GM12878 (cell line): ENCODE results near the gene RIPK4. TPM values are rescaled to one million over a fixed set of nuclear protein-coding genes. Genes with fewer than 3 reads are reported as not detected.

Experiments used
- ATAC-seq: fragments of 200-7000 bp; cut with Tn5 transposase; 3 replicates; pipeline ENCODE4 v1.9.1; 2020; ENCODE audit warnings: mild to moderate bottlenecking, moderate library complexity
- BruUV-seq: library from RNA; stranded (reverse); fragments of 400-500 nt; replicated peaks from 2 replicates; lab custom pipeline; 2021; lab: Mats Ljungman, UMichigan
- CTCF ChIA-PET: fragments of 300-600 bp; sonication (Branson Sonifier 250); formaldehyde crosslinking; extraction: SDS; loops from one replicate; lab custom pipeline; 2021; ENCODE audit warnings: inconsistent platforms; lab: Yijun Ruan, JAX
- POLR2A ChIA-PET: fragments of 350-600 bp; formaldehyde crosslinking; extraction: SDS; loops from one replicate; lab custom pipeline; 2021; ENCODE audit warnings: inconsistent platforms; lab: Charles Lee
- RAD21 ChIA-PET: fragments of 300-600 bp; sonication (Branson Sonifier 250); formaldehyde crosslinking; loops from one replicate; lab custom pipeline; 2023; ENCODE audit warnings: antibody characterized with exemption; ENCODE audit not compliant: unreplicated experiment; lab: Charles Lee
- SMC1A ChIA-PET: fragments of 300-600 bp; sonication (Branson Sonifier 250); formaldehyde crosslinking; loops from one replicate; lab custom pipeline; 2023; ENCODE audit not compliant: unreplicated experiment, uncharacterized antibody; lab: Charles Lee
- DNase-seq: peaks from one replicate; pipeline ENCODE4 v3.0.0-alpha.2; 2011; ENCODE audit warnings: low read depth, low spot score
- FAIRE-seq: peaks from 3 replicates; lab custom pipeline; 2011; peaks lifted over from hg19 to GRCh38; lab: Jason Lieb, UNC
- H2AFZ ChIP-seq: 2 replicates; pipeline ENCODE4 v1.6.0; 2011; ENCODE audit warnings: low read depth, low read length, control low read depth; ENCODE audit not compliant: control insufficient read depth
- H3K27ac ChIP-seq: 2 replicates; pipeline ENCODE4 v1.5.1; 2011; ENCODE audit warnings: control low read depth; ENCODE audit not compliant: control insufficient read depth, insufficient read depth
- H3K27me3 ChIP-seq, 2 experiments: replicated peaks in 1 of 2; 2 replicates each; pipeline versions ENCODE4 v1.6.0 to v1.6.1; 2011; ENCODE audit warnings: low read length in 1 of 2; ENCODE audit not compliant: control insufficient read depth in 2 of 2, insufficient read depth in 2 of 2
- H3K36me3 ChIP-seq, 2 experiments: 2 replicates each; pipeline ENCODE4 v1.5.1; 2011; ENCODE audit warnings: low read length in 1 of 2; ENCODE audit not compliant: control insufficient read depth in 2 of 2, insufficient read depth in 2 of 2
- H3K4me1 ChIP-seq: 2 replicates; pipeline ENCODE4 v1.6.1; 2011; ENCODE audit warnings: mild to moderate bottlenecking, low read length, moderate library complexity, mixed read lengths; ENCODE audit not compliant: control insufficient read depth, insufficient read depth
- H3K4me2 ChIP-seq: 2 replicates; pipeline ENCODE4 v1.6.0; 2011; ENCODE audit warnings: control low read depth; ENCODE audit not compliant: control insufficient read depth, insufficient read depth
- H3K4me3 ChIP-seq: fragments of 200-600 bp; sonication (generic); 2 replicates; pipeline ENCODE4 v1.5.1; 2016
- H3K79me2 ChIP-seq: 2 replicates; pipeline ENCODE4 v1.6.0; 2011; ENCODE audit warnings: low read length; ENCODE audit not compliant: control insufficient read depth, insufficient read depth
- H3K9ac ChIP-seq: 2 replicates; pipeline ENCODE4 v1.8.0; 2011; ENCODE audit warnings: low read length, control low read depth, mixed read lengths; ENCODE audit not compliant: control insufficient read depth, insufficient read depth
- H3K9me3 ChIP-seq: replicated peaks from 3 replicates; pipeline ENCODE4 v1.5.1; 2011; ENCODE audit warnings: mild to moderate bottlenecking, low read length; ENCODE audit not compliant: control insufficient read depth, insufficient read depth
- H4K20me1 ChIP-seq: 2 replicates; pipeline ENCODE4 v1.6.0; 2011; ENCODE audit not compliant: control insufficient read depth, insufficient read depth
- ATF2 ChIP-seq: IDR thresholded peaks from 2 replicates; pipeline ENCODE4 v1.6.1; 2012; ENCODE audit warnings: low read length, inconsistent platforms
- CREB1 ChIP-seq: IDR thresholded peaks from 2 replicates; pipeline ENCODE4 v1.6.1; 2012; ENCODE audit warnings: low read depth, mild to moderate bottlenecking, inconsistent platforms
- E2F8 ChIP-seq: fragments of 450-650 bp; IDR thresholded peaks from 2 replicates; pipeline ENCODE4 v1.6.1; 2018; ENCODE audit warnings: mild to moderate bottlenecking, low read depth, moderate library complexity; ENCODE audit not compliant: partially characterized antibody
- FOXM1 ChIP-seq: IDR thresholded peaks from 2 replicates; pipeline ENCODE4 v1.6.1; 2012; ENCODE audit warnings: low read depth, mild to moderate bottlenecking, inconsistent platforms, low read length, moderate library complexity
- HDGF ChIP-seq: fragments of 450-650 bp; IDR thresholded peaks from 2 replicates; pipeline ENCODE4 v1.6.1; 2016; ENCODE audit warnings: antibody characterized with exemption
- MEF2B ChIP-seq: fragments of 450-650 bp; IDR thresholded peaks from 2 replicates; pipeline ENCODE4 v1.6.1; 2018; ENCODE audit warnings: mild to moderate bottlenecking, moderate library complexity; ENCODE audit not compliant: partially characterized antibody, poor library complexity, severe bottlenecking
- SREBF1 ChIP-seq: IDR thresholded peaks from 2 replicates; pipeline ENCODE4 v1.6.1; 2012; ENCODE audit warnings: mild to moderate bottlenecking, low read length
- TAF1 ChIP-seq: IDR thresholded peaks from 2 replicates; pipeline ENCODE4 v1.6.1; 2011; ENCODE audit warnings: mild to moderate bottlenecking, low read depth, low read length, borderline replicate concordance
- WGBS: methylation state at CpG from one replicate; pipeline ENCODE4 v1.1.6; 2016; ENCODE audit warnings: low lambda C conversion rate; ENCODE audit not compliant: insufficient replicate concordance, insufficient coverage; ENCODE audit errors: missing lambda C conversion rate; 5-methylcytosine and 5-hydroxymethylcytosine counted together
- in situ Hi-C: fragments of 300-500 bp; cut with MboI; formaldehyde crosslinking; loops from 9 replicates; pipeline ENCODE4 v1.14.3; 2018; ENCODE audit warnings: mixed read lengths
- intact Hi-C: fragments of 100-400 bp; cut with micrococcal nuclease; formaldehyde crosslinking; loops from one replicate; pipeline ENCODE4 v1.14.2; 2022; ENCODE audit not compliant: unreplicated experiment
- polyA plus RNA-seq, 11 experiments: library from polyadenylated mRNA; depleted of rRNA in 4 of 11; unstranded in 6 of 11; stranded (reverse) in 5 of 11; fragments of >200 nt; fragmentation: Nextera tagmentation in 4 of 11; fragmentation: Illumina TruSeq in 1 of 11; extraction: Ambion mirVana in 4 of 11; extraction: Trizol in 1 of 11; gene quantifications; 1 replicate in 1 of 11; 2 replicates in 10 of 11; pipeline versions ENCODE4 v1.2.1 to v1.2.3, GENCODE V29; 2011 to 2016; ENCODE audit warnings: inconsistent platforms in 2 of 11, missing spikeins in 2 of 11, low read depth in 1 of 11
- total RNA-seq, 4 experiments: library from RNA; depleted of rRNA in 3 of 4; stranded (reverse); fragments of >200 nt in 3 of 4; fragmentation: Illumina TruSeq in 1 of 4; extraction: Trizol in 1 of 4; gene quantifications; 2 replicates each; pipeline versions ENCODE4 v1.2.1 to v1.2.3, GENCODE V29; 2013 to 2021
- TF ChIP-seq, protein P1 (sequence below): fragments of 450-650 bp; IDR thresholded peaks from 2 replicates; pipeline ENCODE4 v1.6.1; 2017; ENCODE audit warnings: mild to moderate bottlenecking, moderate library complexity

The RIPK4 gene
- total and polyA plus RNA-seq, 10 of the 15 experiments (the other 5 are each of a cell fraction or from before 2014, with no cell fraction given): 0.05 TPM; not detected in 9

DNA sequence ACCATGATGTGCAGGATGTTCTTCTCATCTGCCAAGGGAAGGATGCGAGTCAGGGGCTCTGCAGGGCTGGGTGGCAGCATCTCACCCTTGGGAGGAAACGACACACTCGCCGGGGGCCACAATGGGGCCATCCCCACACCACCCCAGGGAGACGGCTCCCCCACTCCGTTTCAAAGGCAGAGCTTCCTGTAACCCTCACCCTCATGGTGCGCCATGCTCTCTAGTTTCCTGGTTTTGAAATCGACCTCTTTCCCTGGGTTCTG lies 20.2 kb downstream of the RIPK4 start (continued):
- TF ChIP-seq, protein P1, sequence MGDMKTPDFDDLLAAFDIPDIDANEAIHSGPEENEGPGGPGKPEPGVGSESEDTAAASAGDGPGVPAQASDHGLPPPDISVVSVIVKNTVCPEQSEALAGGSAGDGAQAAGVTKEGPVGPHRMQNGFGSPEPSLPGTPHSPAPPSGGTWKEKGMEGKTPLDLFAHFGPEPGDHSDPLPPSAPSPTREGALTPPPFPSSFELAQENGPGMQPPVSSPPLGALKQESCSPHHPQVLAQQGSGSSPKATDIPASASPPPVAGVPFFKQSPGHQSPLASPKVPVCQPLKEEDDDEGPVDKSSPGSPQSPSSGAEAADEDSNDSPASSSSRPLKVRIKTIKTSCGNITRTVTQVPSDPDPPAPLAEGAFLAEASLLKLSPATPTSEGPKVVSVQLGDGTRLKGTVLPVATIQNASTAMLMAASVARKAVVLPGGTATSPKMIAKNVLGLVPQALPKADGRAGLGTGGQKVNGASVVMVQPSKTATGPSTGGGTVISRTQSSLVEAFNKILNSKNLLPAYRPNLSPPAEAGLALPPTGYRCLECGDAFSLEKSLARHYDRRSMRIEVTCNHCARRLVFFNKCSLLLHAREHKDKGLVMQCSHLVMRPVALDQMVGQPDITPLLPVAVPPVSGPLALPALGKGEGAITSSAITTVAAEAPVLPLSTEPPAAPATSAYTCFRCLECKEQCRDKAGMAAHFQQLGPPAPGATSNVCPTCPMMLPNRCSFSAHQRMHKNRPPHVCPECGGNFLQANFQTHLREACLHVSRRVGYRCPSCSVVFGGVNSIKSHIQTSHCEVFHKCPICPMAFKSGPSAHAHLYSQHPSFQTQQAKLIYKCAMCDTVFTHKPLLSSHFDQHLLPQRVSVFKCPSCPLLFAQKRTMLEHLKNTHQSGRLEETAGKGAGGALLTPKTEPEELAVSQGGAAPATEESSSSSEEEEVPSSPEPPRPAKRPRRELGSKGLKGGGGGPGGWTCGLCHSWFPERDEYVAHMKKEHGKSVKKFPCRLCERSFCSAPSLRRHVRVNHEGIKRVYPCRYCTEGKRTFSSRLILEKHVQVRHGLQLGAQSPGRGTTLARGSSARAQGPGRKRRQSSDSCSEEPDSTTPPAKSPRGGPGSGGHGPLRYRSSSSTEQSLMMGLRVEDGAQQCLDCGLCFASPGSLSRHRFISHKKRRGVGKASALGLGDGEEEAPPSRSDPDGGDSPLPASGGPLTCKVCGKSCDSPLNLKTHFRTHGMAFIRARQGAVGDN: no peak
- no peak for TF ChIP-seq SREBF1

- 75% methylated on average over 33 of the region's 34 CpGs for WGBS
- POLR2A ChIA-PET: no interaction called here
- H3K4me1 ChIP-seq: no peaks in the 10 kb centered on the region
- H2AFZ ChIP-seq: no peak overlapping the region
- intact Hi-C loops: no loop called here
- H3K9me3 ChIP-seq: no peaks in the 10 kb centered on the region
- H3K79me2 ChIP-seq: no peaks in the 10 kb centered on the region
- no TSS peak for BruUV-seq
- no peak for DNase-seq
- no peak overlapping the region for H3K4me3 ChIP-seq
- H3K27ac ChIP-seq: no peak overlapping the region
- H3K27me3 ChIP-seq: no peaks in the 10 kb centered on the region; a peak in 1 of 4 replicates
- SMC1A ChIA-PET: no interaction called here
- no peak overlapping the region for H3K9ac ChIP-seq
- in situ Hi-C loops: no loop called here
- no peaks in the 10 kb centered on the region for H3K36me3 ChIP-seq
- FAIRE-seq: no peak
- no peak for ATAC-seq
- RAD21 ChIA-PET: no interaction called here
- no peak overlapping the region for H3K4me2 ChIP-seq
- CTCF ChIA-PET: interaction anchor here (1.1 kb wide), 3 partner anchors 8 to 66 kb away, joined by 3 to 4 read pairs (median 3); no protein-coding TSS in a partner anchor
- no peaks in the 10 kb centered on the region for H4K20me1 ChIP-seq
- TF ChIP-seq FOXM1 (no peak), ATF2 (no peak), E2F8 (no peak), CREB1 (no peak), HDGF (no peak), MEF2B (no peak), TAF1 (no peak)
- TF ChIP-seq, protein P1: no peak
Observed at GRCh38 chr21:41745971-41746743, 20.7 kb downstream of the RIPK4 start.
